Muscle layer of duodenum (tissue), 2 donors: Measurements from ENCODE around the gene SLC22A8.

Experiments
- H3K27ac ChIP-seq: one replicate; pipeline ENCODE4 v1.7.0; 2013; ENCODE audit warnings: mild to moderate bottlenecking, low read length
- H3K27me3 ChIP-seq: one replicate; pipeline ENCODE4 v1.7.0; 2013; ENCODE audit warnings: low read depth, mild to moderate bottlenecking, control low read depth, low read length
- H3K36me3 ChIP-seq, 2 donors: one replicate each; pipeline ENCODE4 v1.7.0; 2013; ENCODE audit warnings: low read length in 2 of 2, control low read depth in 1 of 2, mild to moderate bottlenecking in 1 of 2; ENCODE audit not compliant: insufficient read depth in 2 of 2, control insufficient read depth in 1 of 2
- H3K4me1 ChIP-seq, 2 donors: one replicate each; pipeline ENCODE4 v1.7.0; 2013; ENCODE audit warnings: low read length in 2 of 2, mild to moderate bottlenecking in 2 of 2, control low read depth in 1 of 2, moderate library complexity in 1 of 2; ENCODE audit not compliant: insufficient read depth in 2 of 2, control insufficient read depth in 1 of 2
- H3K4me3 ChIP-seq, 2 donors: one replicate each; pipeline ENCODE4 v1.7.0; 2013; ENCODE audit warnings: low read length in 2 of 2, low read depth in 1 of 2, mild to moderate bottlenecking in 1 of 2
- H3K9me3 ChIP-seq, 2 donors: one replicate each; pipeline ENCODE4 v1.7.0; 2013; ENCODE audit warnings: low read length in 2 of 2, control low read depth in 1 of 2, mild to moderate bottlenecking in 1 of 2; ENCODE audit not compliant: control insufficient read depth in 1 of 2
- donor health status: healthy.

SLC22A8 gene

GRCh38 chr11:62985041-62985750 lies 30.4 kb downstream of the SLC22A8 start:
- no peak overlapping the region for H3K4me3 ChIP-seq

GRCh38 chr11:62984451-62984991 lies 31.1 kb downstream of the SLC22A8 start, which contains the start of gene SLC22A6:
Gene SLC22A6 (minus strand): TSS chr11:62984967. CDS start chr11:62984690, 277 bp downstream.
- Histone ChIP-seq H3K36me3 (no peaks in the 10 kb centered on the region), H3K27me3 (no peaks in the 10 kb centered on the region), H3K27ac (no peak within 1 kb of the TSS), H3K4me1 (no peaks in the 10 kb centered on the region), H3K4me3 (no peak within 1 kb of the TSS), H3K9me3 (no peaks in the 10 kb centered on the region)

More at GRCh38 chr11:62985041-62985750, 30.4 kb downstream of the SLC22A8 start:
- Histone ChIP-seq H3K9me3 (no peaks in the 10 kb centered on the region), H3K27ac (no peak overlapping the region), H3K36me3 (no peaks in the 10 kb centered on the region), H3K27me3 (no peaks in the 10 kb centered on the region), H3K4me1 (no peaks in the 10 kb centered on the region)

- Histone ChIP-seq H3K27me3 (no peaks in the 10 kb centered on the region), H3K4me1 (no peaks in the 10 kb centered on the region), H3K36me3 (no peaks in the 10 kb centered on the region), H3K4me3 (no peak overlapping the region), H3K27ac (no peak overlapping the region), H3K9me3 (no peaks in the 10 kb centered on the region)
These were observed 32.0 kb downstream of the SLC22A8 start for GRCh38 chr11:62983536-62984199.

- H3K9me3 ChIP-seq: no peaks in the 10 kb centered on the region
- no peaks in the 10 kb centered on the region for H3K4me1 ChIP-seq
- H3K27me3 ChIP-seq: no peaks in the 10 kb centered on the region
- H3K4me3 ChIP-seq: no peak overlapping the region
- H3K27ac ChIP-seq: no peak overlapping the region
- H3K36me3 ChIP-seq: no peaks in the 10 kb centered on the region
These were observed 33.9 kb downstream of the SLC22A8 start for GRCh38 chr11:62981743-62982142.

GRCh38 chr11:62980133-62980760 lies 35.4 kb downstream of the SLC22A8 start:
- no peaks in the 10 kb centered on the region for H3K4me1 ChIP-seq
- H3K27me3 ChIP-seq: no peaks in the 10 kb centered on the region
- no peaks in the 10 kb centered on the region for H3K9me3 ChIP-seq
- H3K36me3 ChIP-seq: no peaks in the 10 kb centered on the region
- no peak overlapping the region for H3K27ac ChIP-seq
- H3K4me3 ChIP-seq: no peak overlapping the region

- Histone ChIP-seq H3K4me3 (no peak overlapping the region), H3K27ac (no peak overlapping the region), H3K4me1 (peaks cover 6 to 7% of the 10 kb centered on the region in 2 donors), H3K36me3 (no peaks in the 10 kb centered on the region), H3K9me3 (no peaks in the 10 kb centered on the region), H3K27me3 (no peaks in the 10 kb centered on the region)
These were observed 39.5 kb downstream of the SLC22A8 start for GRCh38 chr11:62976109-62976508.

GRCh38 chr11:62974848-62975522 lies 40.7 kb downstream of the SLC22A8 start:
- Histone ChIP-seq H3K4me3 (no peak overlapping the region), H3K27ac (no peak overlapping the region), H3K36me3 (no peaks in the 10 kb centered on the region), H3K27me3 (no peaks in the 10 kb centered on the region), H3K4me1 (peaks cover 6 to 7% of the 10 kb centered on the region in 2 donors), H3K9me3 (no peaks in the 10 kb centered on the region)

GRCh38 chr11:62965574-62965973 lies 50.1 kb downstream of the SLC22A8 start:
- H3K27me3 ChIP-seq: no peaks in the 10 kb centered on the region
- no peak overlapping the region for H3K4me3 ChIP-seq
- H3K4me1 ChIP-seq: no peaks in the 10 kb centered on the region
- no peak overlapping the region for H3K27ac ChIP-seq
- H3K36me3 ChIP-seq: no peaks in the 10 kb centered on the region
- no peaks in the 10 kb centered on the region for H3K9me3 ChIP-seq

- no peak overlapping the region for H3K27ac ChIP-seq
- H3K27me3 ChIP-seq: no peaks in the 10 kb centered on the region
- no peaks in the 10 kb centered on the region for H3K9me3 ChIP-seq
- peaks cover 8 to 14% of the 10 kb centered on the region in 2 donors for H3K4me1 ChIP-seq
- H3K4me3 ChIP-seq: no peak overlapping the region
- no peaks in the 10 kb centered on the region for H3K36me3 ChIP-seq
These were observed 53.2 kb downstream of the SLC22A8 start for GRCh38 chr11:62962391-62962790.

- H3K27ac ChIP-seq: no peak overlapping the region
- no peaks in the 10 kb centered on the region for H3K27me3 ChIP-seq
- no peak overlapping the region for H3K4me3 ChIP-seq
- H3K36me3 ChIP-seq: no peaks in the 10 kb centered on the region
- H3K4me1 ChIP-seq: peaks cover 8 to 14% of the 10 kb centered on the region in 2 donors
- H3K9me3 ChIP-seq: no peaks in the 10 kb centered on the region
These were observed 54.5 kb downstream of the SLC22A8 start for GRCh38 chr11:62961017-62961570.
